Retinal pigment epithelial cell (primary cell): Measurements from ENCODE around the gene PLK3.
A peak's percentile ranks its signal among the peaks of the same experiment; 100 is the strongest.

ENCODE experiments used
- DNase-seq: peaks from one replicate; pipeline ENCODE4 v3.0.0-alpha.2; 2010; ENCODE audit warnings: low read depth
- H3K4me3 ChIP-seq: 2 replicates; pipeline ENCODE4 v1.5.1; 2011; ENCODE audit warnings: mild to moderate bottlenecking, low read length, control low read depth, moderate library complexity
- CTCF ChIP-seq: conservative IDR thresholded peaks from 2 replicates; pipeline ENCODE4 v1.5.1; 2011; ENCODE audit warnings: low read depth, low read length, control low read depth, inconsistent platforms

Gene PLK3

DNA sequence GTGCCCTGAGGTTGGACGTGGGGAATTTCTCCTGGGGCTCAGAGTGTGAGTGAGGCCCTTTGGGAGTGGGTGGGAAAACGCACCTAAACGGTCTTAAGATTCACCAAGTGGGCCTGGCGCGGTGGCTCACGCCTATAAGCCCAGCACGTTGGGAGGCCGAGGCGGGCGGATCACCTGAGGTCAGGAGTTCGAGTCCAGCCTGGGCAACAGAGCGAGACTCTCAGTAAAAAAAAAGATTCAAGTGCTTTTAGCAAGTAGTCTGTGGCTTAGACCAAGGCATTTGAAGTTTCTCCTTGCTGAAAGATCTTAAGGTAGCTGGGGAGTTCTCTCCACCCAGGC lies 23.5 kb upstream of the PLK3 start:
- peak overlapping the region; percentile 93 for H3K4me3 ChIP-seq
- TF ChIP-seq CTCF = no peak

DNA sequence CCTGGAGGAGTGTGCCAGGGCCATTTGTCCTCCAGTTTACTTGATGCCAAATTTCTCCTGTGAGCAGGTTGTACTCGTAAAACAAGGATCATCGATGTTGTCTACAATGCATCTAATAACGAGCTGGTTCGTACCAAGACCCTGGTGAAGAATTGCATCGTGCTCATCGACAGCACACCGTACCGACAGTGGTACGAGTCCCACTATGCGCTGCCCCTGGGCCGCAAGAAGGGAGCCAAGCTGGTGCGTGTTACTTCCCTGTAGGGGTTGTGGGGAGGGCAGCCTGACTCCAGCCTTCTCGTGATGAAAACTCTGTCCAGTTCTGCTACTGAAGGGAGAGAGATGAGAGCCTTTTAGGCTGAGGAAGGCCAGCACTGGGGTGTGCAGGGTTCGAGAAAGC lies 22.6 kb upstream of the PLK3 start:
- no peak for TF ChIP-seq CTCF
- H3K4me3 ChIP-seq = peak overlapping the region; percentile 93
- DNase-seq = no peak

More for the DNA sequence above, 23.5 kb upstream of the PLK3 start:
- DNase-seq = no peak

- H3K4me3 ChIP-seq = peak overlapping the region; percentile 93
- no peak for DNase-seq
- no peak for TF ChIP-seq CTCF
These were observed 22.1 kb upstream of the PLK3 start for GRCh38 chr1:44777969-44778635.

- no peak for DNase-seq
- TF ChIP-seq CTCF = no peak
- no peak overlapping the region for H3K4me3 ChIP-seq
These were observed 21.2 kb upstream of the PLK3 start for GRCh38 chr1:44778705-44779576.

GRCh38 chr1:44780583-44781121 lies 19.5 kb upstream of the PLK3 start:
- DNase-seq = no peak
- no peak overlapping the region for H3K4me3 ChIP-seq
- no peak for TF ChIP-seq CTCF

DNA sequence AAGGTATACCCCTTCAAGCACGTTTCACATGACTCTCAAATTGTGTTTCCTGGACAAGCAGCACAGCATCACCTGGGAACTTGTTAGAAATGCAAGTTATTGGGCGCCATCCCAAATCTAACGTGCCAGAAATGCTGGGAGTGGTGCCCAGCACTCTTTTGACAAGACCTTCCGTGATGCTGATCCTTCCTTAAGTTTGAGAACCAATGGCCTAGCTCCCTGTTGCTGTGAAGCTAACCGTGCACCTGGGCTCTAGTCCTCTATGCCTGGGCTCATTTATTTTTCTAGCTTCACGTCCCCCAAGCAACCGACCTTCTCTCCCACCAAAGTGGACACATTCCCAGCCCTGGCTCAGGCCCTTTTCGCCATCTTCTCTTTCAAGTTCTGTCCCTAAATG lies 16.5 kb upstream of the PLK3 start:
- peak overlapping the region; percentile 33 for H3K4me3 ChIP-seq
- TF ChIP-seq CTCF = no peak

More for the DNA sequence above, 16.5 kb upstream of the PLK3 start:
- no peak for DNase-seq
